Stimulated activated CD8-positive, alpha-beta memory T cell treated with anti-CD3 and anti-CD28 coated beads, Interleukin-12 subunit alpha, Interleukin-12 subunit beta, amount 100 ng/mL, for 24 hours (primary cell): ENCODE measurements around the gene ANGPTL8.

Source experiments
- DNase-seq: peaks from one replicate; pipeline ENCODE4 v3.0.0-alpha.2; 2020; ENCODE audit errors: extremely low read depth

ANGPTL8 gene

DNA sequence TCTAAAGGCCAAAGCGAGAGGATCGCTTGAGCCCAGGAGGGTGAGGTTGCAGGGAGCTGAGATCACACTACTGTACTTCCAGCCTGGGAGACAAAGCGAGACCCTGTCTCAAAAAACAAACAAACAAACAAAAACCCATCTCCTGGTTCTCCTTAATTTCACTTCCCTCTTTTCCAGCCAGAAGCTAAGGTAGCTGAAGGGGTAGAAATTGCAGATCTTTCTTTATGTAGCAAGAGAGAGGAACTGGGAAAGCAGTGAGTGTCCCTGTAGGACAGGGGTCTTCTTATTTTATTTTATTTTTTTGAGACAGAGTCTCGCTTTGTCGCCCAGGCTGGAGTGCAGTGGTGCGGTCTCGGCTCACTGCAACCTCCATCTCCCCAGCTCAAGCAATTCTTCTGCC, 52.0 kb downstream of the ANGPTL8 start:
- no peak for DNase-seq
